Measurements from ENCODE around the gene LRP5.
"Not testable (repeated sequence)": the region's sequence is repeated elsewhere in the genome, so short reads cannot be mapped to it uniquely, and the experiment has no call there.

- not testable (repeated sequence) for TF ChIP-seq CTCF, POLR2A (IDR thresholded peaks at IDR 0.05)
Observed at GRCh38 chr11:68344821-68345220, 32.4 kb downstream of the LRP5 start.
